ENCODE data around the gene CERS6. TPM values are rescaled to one million over a fixed set of nuclear protein-coding genes. Genes with fewer than 3 reads are reported as not detected.

Gene CERS6
- total and polyA plus RNA-seq, 4 donors: 4.2 to 20.4 (median 10.1) TPM

- Histone ChIP-seq H3K36me3 (ENCODE audit: control insufficient read depth in 4 of 4, insufficient read depth in 3 of 4, low read depth in 1 of 4, low read length in 3 of 4) (no peaks in the 10 kb centered on the region), H3K9ac (ENCODE audit: low read depth in 1 of 2, low read length in 2 of 2) (no peak overlapping the region), H3K27ac (ENCODE audit: low read depth in 1 of 2, low read length in 2 of 2) (no peak overlapping the region), H3K4me1 (ENCODE audit: control insufficient read depth in 4 of 4, insufficient read depth in 4 of 4, low read length in 3 of 4) (no peaks in the 10 kb centered on the region), H3K27me3 (ENCODE audit: control insufficient read depth in 4 of 4, insufficient read depth in 4 of 4, low read length in 3 of 4) (no peaks in the 10 kb centered on the region), H3K4me3 (ENCODE audit: low read depth in 1 of 3, low read length in 3 of 3) (no peak overlapping the region), H3K9me3 (ENCODE audit: control insufficient read depth in 4 of 4, low read length in 3 of 4) (no peaks in the 10 kb centered on the region)
- no peak for DNase-seq (ENCODE audit: low spot score)
- TF ChIP-seq ZBTB33 (IDR thresholded peaks at IDR 0.05): no peak
- no peak for TF ChIP-seq FOXA2 (IDR thresholded peaks at IDR 0.05)
- no peak for TF ChIP-seq JUND (IDR thresholded peaks at IDR 0.05)
- TF ChIP-seq REST (IDR thresholded peaks at IDR 0.05): no peak
- no peak for TF ChIP-seq HNF4G (IDR thresholded peaks at IDR 0.05)
- 81% methylated on average over 3 of the region's 3 CpGs for WGBS
Measured at GRCh38 chr2:168731616-168732015, 275.5 kb downstream of the CERS6 start.

GRCh38 chr2:168732100-168732499, 276.0 kb downstream of the CERS6 start:
- TF ChIP-seq NR2F2 (IDR thresholded peaks at IDR 0.05): no peak
- TF ChIP-seq SP1 (IDR thresholded peaks at IDR 0.05): no peak
- no peak for TF ChIP-seq YY1 (IDR thresholded peaks at IDR 0.05)
- TF ChIP-seq JUND (IDR thresholded peaks at IDR 0.05): no peak
- no peak for TF ChIP-seq ZBTB33 (IDR thresholded peaks at IDR 0.05)
- no peak for TF ChIP-seq EGR1 (IDR thresholded peaks at IDR 0.05; ENCODE audit: low read depth in 2 of 2)
- no peak for TF ChIP-seq CTCF (IDR thresholded peaks at IDR 0.05; ENCODE audit: low read depth, low read length, missing input control)
- TF ChIP-seq MAX (IDR thresholded peaks at IDR 0.05): no peak
- Histone ChIP-seq H3K9ac (ENCODE audit: low read depth in 1 of 2, low read length in 2 of 2) (no peak overlapping the region), H3K36me3 (ENCODE audit: control insufficient read depth in 4 of 4, insufficient read depth in 3 of 4, low read depth in 1 of 4, low read length in 3 of 4) (no peaks in the 10 kb centered on the region), H3K27me3 (ENCODE audit: control insufficient read depth in 4 of 4, insufficient read depth in 4 of 4, low read length in 3 of 4) (no peaks in the 10 kb centered on the region), H3K4me1 (ENCODE audit: control insufficient read depth in 4 of 4, insufficient read depth in 4 of 4, low read length in 3 of 4) (no peaks in the 10 kb centered on the region), H3K27ac (ENCODE audit: low read depth in 1 of 2, low read length in 2 of 2) (no peak overlapping the region), H3K4me3 (ENCODE audit: low read depth in 1 of 3, low read length in 3 of 3) (no peak overlapping the region), H3K9me3 (ENCODE audit: control insufficient read depth in 4 of 4, low read length in 3 of 4) (no peaks in the 10 kb centered on the region)
- WGBS: 92% methylated on average over 2 of the region's 2 CpGs
- no peak for DNase-seq (ENCODE audit: low spot score)

Measured in liver (tissue), 9 donors.